HS-27A (cell line): ENCODE data around the gene UBE2J2.
"Not testable (repeated sequence)": the region's sequence is repeated elsewhere in the genome, so short reads cannot be mapped to it uniquely, and the experiment has no call there.

Source experiments
- DNase-seq: peaks from one replicate; pipeline ENCODE4 v3.0.0-alpha.2; 2012; ENCODE audit warnings: low read depth, missing footprints

Gene UBE2J2

GRCh38 chr1:1255611-1256010 lies 18.0 kb downstream of the UBE2J2 start:
- no peak for DNase-seq

GRCh38 chr1:1255078-1255477 lies 18.6 kb downstream of the UBE2J2 start:
- DNase-seq, result no peak

GRCh38 chr1:1254667-1254998 lies 19.0 kb downstream of the UBE2J2 start:
- no peak for DNase-seq

- DNase-seq, result no peak
Measured at GRCh38 chr1:1253972-1254666, 19.5 kb downstream of the UBE2J2 start.

- no peak for DNase-seq
Measured at GRCh38 chr1:1253314-1253713, 20.3 kb downstream of the UBE2J2 start.

GRCh38 chr1:1250786-1251284 lies 22.8 kb downstream of the UBE2J2 start:
- no peak for DNase-seq

- DNase-seq, result not testable (repeated sequence)
Measured at GRCh38 chr1:1248009-1248913, 25.4 kb downstream of the UBE2J2 start.

GRCh38 chr1:1247341-1247913 lies 26.2 kb downstream of the UBE2J2 start:
- no peak for DNase-seq

GRCh38 chr1:1246577-1247340 lies 26.9 kb downstream of the UBE2J2 start, which contains the start of gene C1QTNF12:
TSS of gene C1QTNF12 (minus strand) at chr1:1246722. CDS start at chr1:1246690, 32 bp downstream.
- no peak for DNase-seq

GRCh38 chr1:1245817-1246576 lies 27.7 kb downstream of the UBE2J2 start:
- DNase-seq, result no peak

- DNase-seq, result no peak
Measured at GRCh38 chr1:1245178-1245816, 28.4 kb downstream of the UBE2J2 start.

GRCh38 chr1:1244192-1244811 lies 29.4 kb downstream of the UBE2J2 start:
- DNase-seq, result no peak

- DNase-seq, result no peak
Measured at GRCh38 chr1:1243807-1244191, 29.9 kb downstream of the UBE2J2 start.

- no peak for DNase-seq
Measured at GRCh38 chr1:1243266-1243660, 30.4 kb downstream of the UBE2J2 start.

- DNase-seq, result no peak
Measured at GRCh38 chr1:1242461-1243265, 31.0 kb downstream of the UBE2J2 start.

GRCh38 chr1:1241588-1242219 lies 31.9 kb downstream of the UBE2J2 start:
- DNase-seq, result no peak

GRCh38 chr1:1240822-1241587 lies 32.6 kb downstream of the UBE2J2 start:
- no peak for DNase-seq

- DNase-seq, result no peak
Measured at GRCh38 chr1:1240348-1240732, 33.3 kb downstream of the UBE2J2 start.
